Activated CD4-positive, CD25-positive, alpha-beta regulatory T cell (primary cell): ENCODE measurements around the gene MRRF.
"Not testable (repeated sequence)": the region's sequence is repeated elsewhere in the genome, so short reads cannot be mapped to it uniquely, and the experiment has no call there.

Experiments used
- DNase-seq, 4 experiments: peaks; one replicate each; lab custom pipeline; 2025; lab: John Stamatoyannopoulos, UW

Gene MRRF

DNA sequence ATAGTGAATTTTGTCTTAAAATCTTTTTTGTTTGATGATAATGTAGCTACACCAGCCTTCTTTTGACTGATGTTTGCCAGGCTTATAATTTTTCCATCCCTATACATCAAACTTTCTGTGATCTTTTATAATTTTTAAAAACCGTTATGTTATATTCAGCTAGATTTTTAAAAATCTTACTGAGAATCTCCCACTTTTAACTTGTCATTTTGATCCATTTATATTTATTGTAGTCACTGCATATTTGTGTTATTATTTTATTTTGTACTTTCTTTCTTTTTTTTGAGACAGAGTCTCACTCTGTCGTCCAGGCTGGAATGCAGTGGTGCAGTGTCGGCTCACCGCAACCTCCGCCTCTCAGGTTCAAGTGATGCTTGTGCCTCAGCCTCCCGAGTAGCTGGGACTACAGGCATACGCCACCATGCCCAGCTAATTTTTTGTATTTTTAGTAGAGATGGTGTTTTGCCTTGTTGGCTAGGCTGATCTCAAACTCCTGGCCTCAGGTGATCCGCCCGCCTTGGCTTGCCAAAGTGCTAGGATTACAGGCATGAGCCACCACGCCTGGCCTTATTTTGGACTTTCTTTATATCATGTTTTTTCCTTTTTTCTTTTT, 12.7 kb downstream of the MRRF start:
- DNase-seq = no peak

- DNase-seq = no peak
These were observed 16.7 kb downstream of the MRRF start for GRCh38 chr9:122281368-122281767.

GRCh38 chr9:122286764-122287163, 22.1 kb downstream of the MRRF start:
- DNase-seq = no peak

DNA sequence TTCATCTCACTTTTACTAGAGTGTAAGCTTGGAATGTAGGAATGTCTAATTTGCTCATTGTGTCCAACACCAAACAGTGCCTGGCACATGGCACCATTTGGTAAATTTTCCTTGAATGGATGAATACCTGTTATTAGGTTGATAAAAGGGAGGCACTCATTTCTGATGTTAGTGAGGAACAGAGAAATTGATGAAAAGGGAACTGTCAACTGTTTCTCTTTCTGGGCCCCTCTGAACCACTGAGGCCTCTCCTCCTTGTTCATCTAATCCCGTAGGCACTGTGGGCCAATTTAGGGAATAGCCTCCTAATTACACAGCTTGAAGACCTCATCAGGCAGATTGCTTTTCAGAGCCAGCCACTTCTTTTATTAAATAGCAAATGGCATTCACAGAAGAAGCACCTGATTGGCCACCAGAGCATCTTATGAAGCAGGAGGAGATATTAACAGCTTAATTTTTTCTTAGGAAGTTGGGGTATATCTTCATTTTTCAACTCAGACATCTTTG, 22.6 kb downstream of the MRRF start:
- no peak for DNase-seq

GRCh38 chr9:122291458-122291857, 26.8 kb downstream of the MRRF start:
- DNase-seq = no peak

GRCh38 chr9:122294531-122294930, 29.8 kb downstream of the MRRF start:
- DNase-seq = no peak

DNA sequence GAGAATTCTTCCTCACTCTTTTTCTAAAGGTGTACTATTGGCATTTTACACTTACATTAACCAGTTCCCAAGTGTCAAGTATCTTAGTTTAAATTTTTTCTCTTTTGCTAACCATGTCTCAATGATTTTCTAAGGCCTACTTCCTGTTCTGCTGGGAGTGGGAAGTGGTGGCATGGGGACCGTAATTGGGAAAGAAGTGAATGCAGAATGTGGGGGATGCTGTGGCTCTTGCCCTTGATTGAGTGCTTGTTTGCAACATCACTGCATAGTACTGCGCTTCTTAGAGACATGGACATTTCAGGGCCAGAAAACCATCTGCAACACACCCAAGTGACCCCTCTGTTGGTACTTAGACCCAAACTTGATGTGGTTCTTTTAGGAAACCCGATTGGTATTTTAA, 32.8 kb downstream of the MRRF start:
- DNase-seq = no peak

DNA sequence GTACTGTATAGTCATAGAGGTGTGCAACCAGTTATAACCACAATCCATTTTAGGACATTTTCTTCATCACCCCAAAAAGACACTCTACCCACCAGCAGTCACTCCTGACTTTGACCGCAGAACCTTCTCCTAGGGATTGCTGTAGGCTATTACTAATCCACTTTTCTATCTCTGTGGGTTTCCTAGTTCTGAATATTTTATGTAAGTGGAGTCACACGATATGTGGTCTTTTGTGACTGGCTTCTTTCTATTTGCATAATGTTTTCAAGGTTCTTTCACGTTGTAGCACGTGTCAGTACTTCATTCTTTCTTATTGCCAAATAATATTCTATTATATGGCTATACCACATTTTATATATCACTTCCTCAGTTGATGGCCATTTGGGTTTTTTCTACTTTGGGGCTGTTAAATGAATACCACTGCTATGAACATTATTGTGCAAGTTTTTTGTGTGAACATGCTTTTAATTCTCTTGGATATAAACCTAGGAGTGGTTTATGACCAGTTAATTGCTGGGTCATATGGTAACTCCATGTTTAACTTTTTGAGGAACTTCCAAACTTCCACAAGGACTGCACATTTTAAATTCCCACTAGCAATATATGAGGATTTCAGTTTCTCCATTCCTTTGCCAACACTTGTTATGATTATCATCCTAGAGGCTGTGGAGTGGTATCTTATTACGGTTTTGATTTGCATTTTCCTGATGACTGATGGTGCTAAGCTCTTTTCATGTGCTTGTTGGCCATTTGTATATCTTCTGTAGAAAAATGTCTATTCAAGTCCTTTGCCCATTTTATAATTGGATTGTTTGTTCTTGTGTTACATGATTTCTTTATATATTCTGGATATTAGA, 37.8 kb downstream of the MRRF start:
- DNase-seq = no peak

GRCh38 chr9:122307061-122307460, 42.4 kb downstream of the MRRF start:
- no peak for DNase-seq

- DNase-seq = no peak
These were observed 43.2 kb downstream of the MRRF start for GRCh38 chr9:122307925-122308324.

DNA sequence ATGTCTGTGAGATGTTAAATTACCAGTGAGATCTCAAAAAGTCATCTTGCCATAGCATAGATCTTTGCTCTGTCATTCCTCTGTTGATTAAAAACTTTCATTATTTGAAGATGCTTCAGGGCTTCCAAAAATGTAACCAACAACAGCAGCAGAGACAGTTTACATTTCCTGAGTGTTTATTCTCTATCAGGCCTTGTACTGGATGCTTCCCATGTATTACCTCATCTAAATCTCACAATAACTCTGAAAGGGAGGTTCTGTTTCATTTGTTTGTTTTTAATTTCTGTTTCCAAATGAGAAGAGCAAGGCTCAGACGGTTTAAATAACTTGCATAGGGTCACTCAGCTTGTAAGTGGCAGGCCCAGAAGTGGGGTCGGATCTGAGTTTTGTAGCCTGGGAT, 45.2 kb downstream of the MRRF start:
- DNase-seq = no peak

DNA sequence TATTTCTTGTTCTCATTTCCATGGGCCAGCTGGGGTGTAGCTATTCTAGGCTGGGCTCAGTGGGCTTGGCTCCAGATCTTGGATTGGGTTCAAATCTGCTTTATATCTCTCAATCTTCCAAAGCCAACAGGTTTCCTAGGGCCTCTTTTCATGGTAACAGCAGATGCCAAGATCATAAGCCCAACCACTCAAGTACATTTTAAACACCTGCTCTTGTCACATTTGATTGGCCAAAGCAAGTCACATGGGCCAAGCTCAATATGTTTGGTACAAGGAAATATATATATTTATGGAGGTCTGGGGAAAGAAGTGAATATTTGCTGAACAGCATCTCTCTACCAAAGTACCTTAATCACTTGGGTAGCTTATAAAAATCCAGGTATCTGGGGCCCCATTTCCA, 49.5 kb downstream of the MRRF start:
- DNase-seq = no peak

GRCh38 chr9:122315534-122315933, 50.9 kb downstream of the MRRF start:
- DNase-seq = no peak

DNA sequence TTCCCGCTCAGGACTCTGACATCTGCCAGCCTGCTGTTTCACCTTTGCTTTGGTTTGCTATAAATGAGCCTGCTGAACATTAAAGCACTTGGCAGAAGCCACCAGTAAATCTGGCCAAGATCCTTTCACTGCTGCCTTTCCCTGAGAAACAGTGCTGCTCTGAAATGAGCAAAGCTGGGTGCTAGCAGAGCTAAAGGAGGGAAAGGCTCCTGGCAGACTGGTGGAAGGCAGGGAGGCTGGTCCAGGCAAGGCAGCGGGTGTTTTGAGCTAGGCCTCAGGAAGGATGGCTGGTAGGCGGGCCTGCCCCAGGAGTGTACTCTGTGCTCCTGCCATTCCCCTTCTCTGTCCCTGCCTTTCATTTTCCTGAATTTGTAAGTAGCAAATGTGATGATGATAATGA, 53.6 kb downstream of the MRRF start:
- no peak for DNase-seq

GRCh38 chr9:122320413-122320881, 55.8 kb downstream of the MRRF start:
- DNase-seq = no peak

DNA sequence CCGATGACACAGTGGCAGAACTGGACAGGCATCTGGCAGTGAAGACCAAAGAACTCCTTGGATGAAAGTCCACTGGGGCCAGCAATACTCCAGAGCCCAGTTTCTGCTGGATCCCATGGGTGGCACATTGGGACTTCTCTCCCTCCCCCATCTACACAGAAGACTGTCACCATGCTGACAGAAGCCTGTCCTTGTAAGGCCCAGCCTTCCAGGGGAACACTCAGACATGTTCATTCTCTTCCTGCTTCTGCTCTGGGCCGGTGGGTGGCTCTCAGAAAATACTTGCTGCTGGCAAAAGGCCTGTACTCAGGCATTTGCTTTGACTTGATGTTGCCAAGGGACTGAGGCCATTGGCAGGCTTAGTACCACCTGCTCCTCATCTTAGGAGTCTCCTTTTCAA, 57.9 kb downstream of the MRRF start:
- no peak for DNase-seq

- not testable (repeated sequence) for DNase-seq
These were observed 60.0 kb downstream of the MRRF start for GRCh38 chr9:122324665-122325064.

- DNase-seq = no peak
These were observed 60.4 kb downstream of the MRRF start for GRCh38 chr9:122325124-122325523.

GRCh38 chr9:122327175-122327574, 62.5 kb downstream of the MRRF start:
- no peak for DNase-seq

GRCh38 chr9:122329597-122329996, 64.9 kb downstream of the MRRF start:
- DNase-seq = no peak

- DNase-seq = not testable (repeated sequence)
These were observed 65.8 kb downstream of the MRRF start for GRCh38 chr9:122330466-122330865.

GRCh38 chr9:122331523-122331927, 66.8 kb downstream of the MRRF start:
- no peak for DNase-seq

DNA sequence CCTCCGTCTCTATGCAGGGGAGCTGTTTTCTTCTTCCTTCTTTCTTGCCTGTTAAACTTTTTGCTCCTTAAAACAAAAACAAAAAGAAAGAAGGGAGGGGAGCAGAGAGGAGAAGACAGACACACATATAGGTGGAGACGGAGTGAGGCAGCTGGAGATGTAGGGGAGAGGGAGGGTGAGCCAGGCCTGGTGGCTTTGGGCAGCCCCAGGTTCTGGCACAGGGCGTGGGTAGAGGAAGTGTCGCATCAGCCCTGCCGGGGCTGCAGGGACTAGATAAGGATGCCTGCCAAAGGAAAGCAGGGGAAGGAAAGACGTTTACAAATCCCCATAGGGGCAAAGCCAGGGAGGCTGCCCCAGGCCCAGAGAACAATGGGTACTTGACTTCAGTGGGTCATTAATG, 67.4 kb downstream of the MRRF start:
- DNase-seq = no peak
